NCI-H1436 treated with DMSO at 0.1 percent for 48 hours (cell line): ENCODE results near the gene ZMYND15.

Source experiments
- DNase-seq: peaks from one replicate; lab custom pipeline; 2025; lab: John Stamatoyannopoulos, UW

Gene ZMYND15

GRCh38 chr17:4742629-4743028 lies 3.0 kb downstream of the ZMYND15 start:
- DNase-seq = no peak

DNA sequence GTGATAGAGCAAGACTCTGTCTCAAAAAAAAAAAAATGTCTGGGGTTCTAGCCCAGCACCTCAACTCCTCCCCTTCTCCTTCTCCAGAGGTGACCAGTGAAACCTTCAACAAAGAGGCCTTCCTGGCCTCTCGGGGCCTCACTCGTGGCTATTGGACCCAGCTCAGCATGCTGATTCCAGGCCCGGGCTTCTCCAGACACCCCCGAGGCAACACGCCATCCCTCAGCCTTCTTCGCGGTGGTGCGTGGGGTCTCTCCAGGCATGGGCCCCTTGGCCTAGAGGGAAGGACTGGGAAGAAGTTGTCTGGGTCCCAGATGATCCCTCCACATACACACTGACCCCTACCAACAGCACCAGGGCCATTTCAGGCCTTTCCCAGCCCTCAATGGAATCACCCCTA lies 3.6 kb downstream of the ZMYND15 start:
- DNase-seq = no peak

GRCh38 chr17:4743898-4744297 lies 4.3 kb downstream of the ZMYND15 start:
- no peak for DNase-seq

GRCh38 chr17:4744999-4745969 lies 5.7 kb downstream of the ZMYND15 start:
- DNase-seq = no peak

GRCh38 chr17:4747847-4748246 lies 8.2 kb downstream of the ZMYND15 start:
- DNase-seq = no peak

DNA sequence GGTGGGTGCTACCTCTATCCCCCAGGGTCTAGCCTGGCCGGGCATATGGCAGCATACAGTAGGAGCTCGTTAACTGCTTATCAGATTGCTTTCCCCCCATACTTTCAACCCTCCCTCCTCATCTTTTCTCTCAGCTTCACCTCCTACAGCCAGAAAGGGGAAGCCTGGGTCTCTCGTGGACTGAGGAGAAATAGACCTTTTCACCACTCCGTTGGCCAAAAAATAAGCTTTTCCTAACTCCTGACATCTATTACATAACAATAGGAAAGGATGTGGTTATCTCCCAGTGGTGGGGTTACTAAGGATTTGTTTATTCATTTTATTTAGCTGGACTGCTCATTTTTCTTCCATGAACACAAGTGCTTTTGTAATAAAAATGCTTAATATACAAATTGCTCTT lies 9.1 kb downstream of the ZMYND15 start:
- DNase-seq = no peak

DNA sequence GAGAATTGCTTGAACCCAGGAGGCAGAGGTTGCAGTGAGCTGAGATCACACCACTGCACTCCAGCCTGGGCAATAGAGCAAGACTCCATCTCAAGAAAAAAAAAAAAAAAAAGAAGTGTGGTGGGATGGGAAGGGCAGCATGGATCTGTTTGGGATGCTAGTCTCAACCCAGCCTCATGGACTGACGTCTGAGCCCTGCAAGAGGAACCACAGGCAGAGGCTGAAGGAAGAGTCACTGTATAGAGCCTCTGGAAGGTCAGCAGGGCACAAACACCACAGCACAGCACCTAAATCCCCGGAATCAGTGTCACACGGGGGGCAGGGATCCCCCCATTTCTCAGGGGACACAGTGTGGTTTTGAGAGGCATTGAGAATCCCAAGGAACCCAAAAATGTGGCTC lies 11.0 kb downstream of the ZMYND15 start:
- no peak for DNase-seq

GRCh38 chr17:4751932-4752331 lies 12.3 kb downstream of the ZMYND15 start:
- no peak for DNase-seq

DNA sequence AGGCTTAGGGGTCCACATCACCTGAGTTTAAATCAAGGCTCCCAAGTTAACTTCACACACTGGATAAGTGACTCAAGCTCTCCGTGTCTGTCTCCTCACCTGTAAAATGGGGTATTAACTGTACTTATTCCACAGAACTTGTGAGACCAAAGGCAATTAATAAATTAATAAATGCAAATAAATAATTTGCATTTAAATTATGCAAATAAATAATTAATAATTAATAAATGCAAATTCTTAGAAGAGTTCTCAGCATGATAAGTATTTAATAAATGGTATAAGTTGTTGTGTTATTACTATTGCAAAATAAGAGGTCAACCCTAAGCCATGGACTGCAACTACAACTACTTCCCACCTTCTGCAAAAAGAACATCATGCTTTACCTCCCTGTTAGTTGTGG lies 13.8 kb downstream of the ZMYND15 start:
- DNase-seq = no peak

- no peak for DNase-seq
Observed at GRCh38 chr17:4759776-4760236, 20.2 kb downstream of the ZMYND15 start.

DNA sequence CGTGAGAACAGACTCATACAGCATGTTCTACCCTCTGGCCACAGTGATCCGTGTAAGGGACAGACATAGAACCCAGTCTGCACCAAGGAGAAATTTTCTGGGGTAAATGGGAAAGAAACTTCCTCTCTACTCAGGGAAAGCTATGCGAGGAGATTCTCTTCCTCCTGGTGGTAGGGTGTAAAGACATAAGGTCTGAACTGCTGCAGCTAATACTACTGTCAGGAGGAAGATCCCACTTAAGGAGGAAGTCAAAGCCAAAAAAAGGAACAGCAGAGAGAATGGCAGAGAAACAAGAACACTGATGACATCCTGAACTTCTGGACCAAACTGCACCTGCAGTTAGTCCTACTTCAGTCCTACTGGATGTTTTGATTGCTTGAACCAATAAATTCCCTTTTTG lies 25.0 kb downstream of the ZMYND15 start:
- no peak for DNase-seq

DNA sequence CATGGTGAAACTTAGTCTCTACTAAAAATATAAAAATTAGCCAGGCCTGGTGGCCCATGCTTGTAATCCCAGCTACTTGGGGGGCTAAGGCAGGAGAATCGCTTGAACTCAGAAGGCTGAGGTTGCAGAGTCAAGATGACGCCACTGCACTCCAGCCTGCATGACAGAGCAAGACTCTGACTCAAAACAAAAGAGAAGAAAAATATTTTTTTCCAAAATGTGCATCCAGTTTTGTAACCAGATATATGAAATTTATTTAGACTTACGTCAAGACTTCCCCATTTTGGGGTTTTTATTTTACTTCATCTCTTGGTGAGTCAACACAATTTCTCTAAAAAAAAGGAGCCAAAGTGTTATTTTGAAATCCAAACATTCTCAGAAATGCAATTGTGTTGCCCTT lies 26.6 kb downstream of the ZMYND15 start:
- DNase-seq = no peak

- no peak for DNase-seq
Observed at GRCh38 chr17:4766723-4767122, 27.1 kb downstream of the ZMYND15 start.

- no peak for DNase-seq
Observed at GRCh38 chr17:4768298-4768697, 28.7 kb downstream of the ZMYND15 start.

- DNase-seq = no peak
Observed at GRCh38 chr17:4769628-4770027, 30.0 kb downstream of the ZMYND15 start.

- DNase-seq = no peak
Observed at GRCh38 chr17:4771519-4772234, 32.0 kb downstream of the ZMYND15 start, which contains the start of gene TM4SF5. Gene TM4SF5 (plus strand): TSS chr17:4771886. CDS start chr17:4771923, 37 bp downstream.

DNA sequence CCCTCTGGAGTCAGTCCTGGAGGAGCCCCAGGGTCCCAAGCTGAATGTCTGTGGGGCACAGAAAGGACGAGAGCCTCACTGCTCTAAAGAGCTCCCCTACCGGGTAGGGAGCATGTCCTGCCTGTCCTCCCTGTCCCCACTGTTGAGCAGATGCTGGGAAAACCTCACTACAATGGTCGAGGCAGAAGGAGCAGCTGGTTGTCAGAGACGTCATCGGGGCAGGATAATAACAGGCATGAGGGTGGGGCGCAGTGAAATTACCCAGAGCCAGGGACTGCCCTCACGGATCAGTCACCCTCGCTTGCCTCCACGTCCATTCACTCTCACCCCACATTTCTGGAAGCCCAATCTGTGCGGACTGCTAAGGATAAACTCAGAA lies 32.6 kb downstream of the ZMYND15 start:
- no peak for DNase-seq

DNA sequence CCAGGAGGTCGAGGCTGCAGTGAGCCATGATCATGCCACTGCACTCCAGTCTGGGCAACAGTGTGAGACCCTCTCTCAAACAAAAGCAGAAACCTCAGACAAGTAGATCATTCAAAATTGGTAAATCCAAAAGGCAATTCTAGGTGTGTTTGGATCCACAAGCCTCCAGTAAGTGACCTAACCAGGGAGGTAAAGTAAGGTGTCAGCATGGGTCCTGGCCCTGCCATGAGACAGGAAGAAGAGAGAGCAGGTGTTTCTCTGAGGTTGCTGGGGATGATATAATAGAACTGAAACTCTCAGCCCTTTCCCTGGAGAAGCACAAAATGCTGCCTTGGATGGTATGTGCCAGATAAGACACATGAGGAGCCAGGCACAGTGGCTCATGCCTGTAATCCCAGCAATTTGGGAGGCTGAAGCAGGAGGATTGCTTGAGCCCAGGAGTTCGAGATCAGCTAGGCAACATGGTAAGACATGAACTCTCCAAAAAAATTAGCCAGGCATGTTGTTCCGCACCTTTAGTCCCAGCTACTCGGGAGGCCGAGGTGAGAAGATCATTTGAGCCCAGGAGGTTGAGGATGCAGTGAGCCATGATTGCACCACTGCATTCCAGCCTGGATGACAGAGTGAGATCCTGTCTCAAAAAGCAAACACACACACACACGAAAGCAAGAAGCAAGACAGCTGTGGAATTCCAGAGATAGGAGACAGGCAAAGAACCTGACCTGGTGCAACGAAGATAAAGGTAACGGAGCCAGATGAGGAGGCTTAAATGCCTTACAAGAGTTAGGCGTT lies 38.5 kb downstream of the ZMYND15 start:
- DNase-seq = no peak

DNA sequence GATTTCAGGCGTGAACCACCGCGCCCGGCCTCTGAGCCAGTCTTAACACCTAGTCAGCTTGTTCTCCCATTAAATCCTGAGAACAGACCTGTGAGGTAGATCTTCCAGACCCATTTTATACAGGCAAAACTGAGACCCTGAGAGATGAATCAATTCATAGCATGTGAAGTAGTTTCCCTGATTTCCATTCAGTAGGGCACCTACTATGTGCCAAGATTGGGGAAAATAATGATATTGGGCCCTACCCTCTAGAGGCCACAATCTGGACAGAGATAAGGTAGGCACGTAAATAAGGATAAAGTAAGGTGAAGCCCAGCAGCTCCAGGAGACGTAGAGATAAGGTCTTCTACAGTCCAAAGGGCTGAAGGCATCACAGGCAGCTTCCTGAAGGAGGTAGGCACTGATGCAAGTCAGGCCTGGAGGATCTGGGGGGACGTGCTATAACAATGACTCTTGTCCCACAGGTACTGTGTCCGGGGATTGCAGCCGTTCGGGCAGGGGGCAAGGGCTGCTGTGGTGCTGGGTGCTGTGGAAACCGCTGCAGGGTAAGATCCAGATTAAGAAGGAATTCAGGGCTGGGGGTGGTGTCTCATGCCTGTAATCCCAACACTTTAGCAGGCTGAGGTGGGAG lies 40.8 kb downstream of the ZMYND15 start:
- no peak for DNase-seq

GRCh38 chr17:4782652-4783051 lies 43.0 kb downstream of the ZMYND15 start:
- DNase-seq = no peak

DNA sequence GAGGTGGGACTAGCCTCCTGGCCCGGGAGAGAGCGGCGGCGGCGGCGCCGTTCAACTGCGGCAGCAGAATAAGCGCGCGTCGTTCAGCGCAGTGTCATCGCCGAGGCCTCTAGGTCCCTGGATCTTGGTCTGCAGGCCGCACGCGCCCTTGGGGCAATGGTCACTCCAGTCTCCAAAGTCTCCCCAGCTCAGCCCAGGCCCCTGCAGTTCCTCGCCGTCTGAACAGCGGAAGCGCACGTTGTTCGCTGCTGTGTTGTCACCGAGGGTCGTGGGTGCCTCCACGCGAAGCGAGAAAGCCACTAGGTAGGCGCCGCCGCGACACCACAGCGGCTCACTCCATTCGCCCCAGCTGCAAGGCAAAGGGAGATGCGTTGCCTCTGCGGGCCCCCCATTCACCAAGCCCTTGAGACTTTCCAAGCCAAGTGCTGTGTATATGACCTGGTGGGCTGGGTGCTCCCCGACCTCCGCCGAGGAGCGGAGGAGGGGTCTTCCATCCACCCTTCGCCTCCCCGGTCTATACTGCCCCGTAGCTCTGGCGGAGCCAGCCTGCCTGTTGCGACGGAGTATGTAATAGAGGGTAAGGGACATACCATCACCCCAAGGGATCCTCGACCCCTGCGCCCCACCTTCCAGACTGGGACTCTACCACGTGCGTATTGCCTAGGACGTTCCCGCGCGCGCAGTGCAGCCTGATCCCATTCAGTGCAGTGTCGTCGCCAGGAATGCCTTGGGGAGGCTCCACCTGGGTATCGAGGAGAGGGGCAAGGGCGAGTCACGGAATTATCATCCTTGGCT lies 45.9 kb downstream of the ZMYND15 start:
- DNase-seq = no peak
